Measurements from ENCODE around the gene TFF3.

TFF3 gene

DNA sequence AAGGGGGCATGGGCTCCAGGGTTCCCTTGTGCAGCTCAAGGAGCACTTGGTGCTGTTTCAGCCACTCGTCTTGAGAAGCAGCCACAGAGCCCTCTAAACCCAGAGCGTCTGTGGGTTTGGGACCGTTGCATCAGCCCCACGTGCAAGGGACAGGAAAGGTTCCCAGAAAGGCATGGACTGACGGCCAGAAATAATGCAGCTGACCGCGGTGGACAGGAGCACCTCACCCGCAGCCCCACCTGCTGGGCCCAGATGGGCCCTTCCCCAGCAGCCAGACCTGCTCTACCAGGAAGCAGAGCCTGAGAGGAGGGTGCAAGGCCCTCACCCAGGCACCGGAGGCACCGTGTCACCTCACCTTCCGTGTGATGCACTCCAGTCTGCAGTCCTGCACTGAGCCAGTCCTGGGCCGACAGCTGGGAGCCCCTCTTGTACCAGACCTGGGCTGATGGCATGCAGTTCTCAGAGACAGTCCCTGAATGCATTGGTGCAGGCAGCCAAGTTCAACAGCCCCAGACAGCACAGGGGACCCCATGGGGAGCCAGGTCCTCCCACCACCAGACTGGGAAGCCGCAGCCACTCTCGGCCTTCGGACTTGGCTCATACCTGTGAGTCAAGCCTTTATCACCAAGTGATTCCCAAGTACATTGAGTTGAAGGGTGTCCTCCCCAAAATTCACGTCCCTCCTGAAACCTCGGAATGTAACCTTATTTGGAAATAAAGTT lies 4.8 kb upstream of the TFF3 start:
- DNase-seq: peak; percentile 57

DNA sequence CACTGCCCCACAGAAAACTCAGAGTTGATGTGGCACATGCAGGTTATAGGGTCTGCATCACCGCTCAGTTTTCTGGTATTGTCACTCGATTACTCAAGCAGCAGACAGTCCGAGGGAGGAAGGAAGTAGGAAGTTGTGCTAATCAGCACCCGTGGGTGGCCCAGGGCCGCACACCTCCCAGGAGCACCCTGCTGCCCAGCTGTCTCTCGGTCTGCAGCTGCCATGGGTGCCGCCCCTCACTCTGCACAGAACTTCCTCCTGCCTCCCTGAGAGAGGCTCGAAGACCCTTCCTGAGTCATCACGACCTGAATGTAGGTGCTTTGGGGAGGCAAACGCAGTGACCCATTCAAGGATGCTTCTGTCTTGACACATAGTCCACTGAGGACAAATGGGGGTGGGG lies 4.2 kb upstream of the TFF3 start:
- no peak for DNase-seq

DNA sequence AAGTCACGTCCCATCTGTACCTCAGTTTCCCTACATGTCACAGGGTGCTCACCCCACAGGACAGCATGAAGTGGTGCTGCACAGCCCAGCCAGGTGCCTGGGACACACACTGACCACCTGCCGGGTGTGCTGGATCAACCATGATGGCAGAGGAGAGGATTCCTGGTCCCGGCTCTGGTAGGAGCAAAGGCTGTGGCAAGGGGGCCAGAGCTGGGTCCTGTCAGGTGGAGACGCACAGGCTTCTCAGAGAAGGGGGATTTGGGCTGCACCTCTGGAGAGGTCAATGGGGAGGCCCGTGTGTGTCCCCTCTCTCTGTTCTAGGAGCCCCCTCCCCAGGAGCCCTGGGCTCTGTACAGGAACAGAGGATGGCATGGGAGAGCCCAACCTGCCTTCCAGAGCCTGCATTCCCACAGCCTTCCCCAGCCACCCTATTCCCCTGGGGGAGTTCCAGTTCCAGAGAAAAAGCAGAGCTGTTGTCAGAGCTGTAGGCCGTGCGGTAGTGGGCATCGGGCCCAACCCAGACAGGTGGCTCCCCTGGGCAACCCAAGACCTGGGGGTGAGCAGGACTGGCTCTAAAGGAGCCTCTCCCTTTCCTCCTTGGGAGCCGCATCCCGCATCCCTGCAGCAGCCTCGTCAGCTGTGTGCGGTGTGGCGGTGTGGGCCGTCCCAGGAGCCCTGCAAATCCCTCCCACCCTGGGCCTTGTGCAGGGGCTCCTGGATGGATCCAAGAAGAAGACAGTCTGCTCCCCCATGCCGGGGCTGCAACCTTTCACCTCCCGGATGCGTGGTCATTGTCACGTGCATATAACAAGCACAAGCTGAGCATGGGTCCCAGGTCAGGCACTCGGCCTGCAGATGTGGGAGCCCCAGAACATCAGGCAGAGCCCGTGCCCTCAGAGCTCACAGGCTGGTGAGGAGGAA lies 2.9 kb upstream of the TFF3 start:
- peak; percentile 46 for DNase-seq

DNA sequence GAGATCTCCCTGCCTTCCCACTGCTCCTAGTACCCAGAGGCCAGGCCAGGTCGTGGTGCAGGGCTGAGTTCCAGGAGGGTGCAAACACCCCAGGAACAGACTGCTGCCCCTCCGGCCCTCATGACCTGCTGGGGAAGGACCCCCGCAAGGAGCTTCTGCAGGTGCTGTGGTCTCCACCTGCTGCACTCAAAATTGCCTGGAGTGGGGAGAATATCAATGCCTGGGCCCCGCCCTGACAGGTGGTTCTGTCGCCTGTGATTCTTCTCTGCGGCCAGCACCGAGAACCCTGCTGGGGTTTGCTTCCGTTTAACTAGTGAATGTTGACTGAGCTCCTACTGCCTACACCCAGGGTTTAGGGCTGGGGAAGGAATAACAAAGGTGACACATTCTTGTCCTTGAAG lies 2.1 kb upstream of the TFF3 start:
- DNase-seq: peak; percentile 45

DNA sequence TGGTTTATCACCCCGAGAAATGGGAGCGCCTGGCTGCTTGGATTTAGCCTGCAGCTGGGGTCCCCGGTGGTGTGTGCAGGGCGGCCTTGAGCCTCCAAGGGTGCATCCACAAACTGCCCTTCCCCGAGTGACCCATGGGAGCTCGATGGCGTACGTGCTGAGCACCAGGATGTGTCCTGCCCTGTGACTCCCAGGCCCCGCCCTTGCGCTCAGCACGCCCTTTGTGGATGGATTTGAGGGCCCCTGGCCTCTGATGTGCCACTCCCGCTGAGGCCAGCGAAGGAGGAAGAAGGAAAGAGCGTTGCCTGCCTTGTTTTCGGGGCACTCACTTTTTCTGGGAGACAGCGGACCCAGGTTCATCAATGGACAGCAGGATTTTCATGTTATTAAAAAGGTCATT lies 1.7 kb upstream of the TFF3 start:
- DNase-seq: peak; percentile 44

DNA sequence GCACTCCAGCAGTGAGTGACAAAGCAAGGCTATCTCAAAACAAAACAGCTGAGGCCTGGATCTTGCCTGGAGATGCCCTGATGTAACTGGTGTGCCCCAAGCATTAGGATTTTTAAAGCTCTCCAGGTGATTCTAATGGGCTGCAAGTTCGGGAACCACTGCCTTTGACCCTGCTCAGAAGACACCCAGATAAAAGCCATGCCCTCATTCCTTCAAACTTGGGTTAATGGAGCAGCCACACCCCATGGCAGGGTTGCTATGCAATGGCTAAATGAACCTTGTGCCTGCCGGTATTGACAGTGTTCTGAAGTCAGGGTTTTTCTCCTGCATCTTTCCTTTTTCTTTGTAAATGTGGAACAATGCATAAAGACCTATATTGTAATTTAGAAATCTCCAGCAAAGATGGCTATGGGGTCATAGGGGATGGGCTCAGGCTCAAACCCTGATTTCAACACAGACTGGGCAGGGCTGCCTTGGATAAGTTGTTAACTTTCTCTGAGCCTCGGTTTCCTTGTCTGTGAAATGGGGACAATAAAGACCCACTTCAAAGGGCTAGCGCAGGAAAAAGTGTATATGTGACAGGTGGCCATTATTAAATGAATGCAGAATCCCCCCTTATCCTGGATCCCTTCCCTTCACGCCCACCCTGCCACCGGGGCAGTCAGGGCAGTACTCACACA lies 453 bp downstream of the TFF3 start:
- DNase-seq: peak; percentile 38

DNA sequence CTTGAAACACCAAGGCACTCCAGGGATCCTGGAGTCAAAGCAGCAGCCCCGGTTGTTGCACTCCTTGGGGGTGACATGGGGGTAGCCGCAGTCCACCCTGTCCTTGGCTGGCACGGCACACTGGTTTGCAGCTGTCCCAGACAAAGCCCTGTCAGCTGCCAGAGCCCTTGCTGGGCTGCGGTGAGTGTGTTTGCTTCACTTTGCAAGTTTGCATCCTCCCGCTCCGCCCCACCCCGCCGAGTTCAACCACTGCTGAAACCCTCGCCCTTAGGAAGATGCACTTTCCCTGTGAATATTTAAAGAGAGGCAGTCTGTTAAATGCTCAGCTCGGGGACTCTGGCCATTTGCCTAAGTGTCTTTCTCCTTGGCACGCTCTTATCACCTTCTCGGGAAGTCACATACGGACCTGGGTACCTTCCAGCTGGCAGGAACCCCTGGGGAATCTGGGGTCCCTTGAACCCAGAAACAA lies 1.7 kb downstream of the TFF3 start:
- peak; percentile 53 for DNase-seq

DNA sequence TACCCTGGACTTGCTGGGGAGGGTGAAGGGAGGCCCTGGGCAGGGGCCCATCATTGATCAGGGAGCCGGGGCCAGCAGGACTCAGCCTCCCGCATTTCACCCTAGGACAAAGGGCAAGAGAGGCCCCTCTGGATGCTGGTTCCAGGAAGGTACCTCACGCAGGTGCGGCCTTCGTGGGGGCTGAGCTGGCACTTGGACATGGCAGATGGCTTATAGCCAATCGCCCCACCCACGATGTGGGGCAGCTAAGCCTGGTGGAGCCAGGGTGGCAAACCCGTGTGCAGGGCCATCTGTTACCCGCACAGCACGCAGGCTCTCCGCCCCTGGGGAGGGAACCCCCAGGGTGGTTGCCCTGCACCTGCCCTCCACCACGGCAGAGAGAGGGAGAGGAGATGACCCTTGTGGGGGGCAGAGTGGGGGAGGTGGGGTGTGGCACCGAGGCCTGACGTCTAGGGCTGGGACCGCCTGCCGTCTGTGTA lies 2.5 kb downstream of the TFF3 start:
- DNase-seq: peak; percentile 32

DNA sequence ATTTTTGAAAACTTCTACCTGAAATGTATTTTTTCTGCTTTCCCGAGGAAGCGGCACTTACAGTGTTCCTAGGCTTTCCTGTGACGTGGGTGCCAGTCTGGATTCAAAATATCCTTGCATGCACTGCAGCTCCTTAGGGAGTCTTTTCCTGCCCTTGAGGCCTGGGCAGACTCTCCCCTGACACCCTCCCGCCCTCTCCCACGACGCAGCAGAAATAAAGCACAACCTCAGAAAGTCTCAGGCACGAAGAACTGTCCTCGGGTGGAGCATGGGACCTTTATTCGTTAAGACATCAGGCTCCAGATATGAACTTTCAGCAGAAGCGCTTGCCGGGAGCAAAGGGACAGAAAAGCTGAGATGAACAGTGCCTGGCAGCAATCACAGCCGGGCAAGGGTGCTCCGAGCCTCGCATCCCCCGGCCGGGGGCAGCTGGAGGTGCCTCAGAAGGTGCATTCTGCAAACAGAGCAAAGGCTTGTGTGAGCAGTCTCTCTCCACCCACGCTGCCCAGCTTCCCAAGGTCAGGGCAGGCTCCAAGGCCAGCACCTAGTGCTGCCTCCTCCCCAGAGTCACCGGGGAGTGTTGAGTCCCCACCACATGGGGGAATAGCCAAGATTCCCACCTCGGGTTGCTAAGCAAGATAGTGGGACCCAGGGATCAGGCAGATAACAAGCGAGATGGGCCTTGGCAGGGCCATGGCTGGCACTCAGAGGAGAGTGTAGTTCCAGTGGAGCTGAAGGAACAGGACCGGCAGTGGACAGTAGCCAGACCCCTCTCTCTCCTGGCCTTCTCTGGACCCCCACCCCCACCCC lies 3.2 kb downstream of the TFF3 start:
- DNase-seq: peak; percentile 49

DNA sequence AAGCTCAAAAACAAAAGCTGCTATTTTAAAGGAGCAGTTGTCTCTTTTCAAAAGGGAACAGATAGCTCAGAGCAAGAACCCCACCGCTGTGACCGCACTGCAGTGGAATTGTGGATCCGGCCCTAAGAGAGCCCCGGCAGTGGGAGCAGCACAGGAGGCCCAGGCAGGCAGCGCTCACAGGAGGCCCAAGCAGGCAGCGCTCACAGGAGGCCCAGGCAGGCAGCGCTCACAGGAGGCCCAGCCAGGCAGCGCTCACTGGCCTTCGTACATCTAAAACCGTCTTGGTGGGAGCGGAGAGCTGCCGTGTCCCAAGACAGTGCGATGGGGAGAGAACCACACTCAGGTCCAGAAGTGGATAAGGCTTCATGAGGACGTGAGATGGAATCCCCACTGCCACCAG lies 4.0 kb downstream of the TFF3 start:
- DNase-seq: no peak

DNA sequence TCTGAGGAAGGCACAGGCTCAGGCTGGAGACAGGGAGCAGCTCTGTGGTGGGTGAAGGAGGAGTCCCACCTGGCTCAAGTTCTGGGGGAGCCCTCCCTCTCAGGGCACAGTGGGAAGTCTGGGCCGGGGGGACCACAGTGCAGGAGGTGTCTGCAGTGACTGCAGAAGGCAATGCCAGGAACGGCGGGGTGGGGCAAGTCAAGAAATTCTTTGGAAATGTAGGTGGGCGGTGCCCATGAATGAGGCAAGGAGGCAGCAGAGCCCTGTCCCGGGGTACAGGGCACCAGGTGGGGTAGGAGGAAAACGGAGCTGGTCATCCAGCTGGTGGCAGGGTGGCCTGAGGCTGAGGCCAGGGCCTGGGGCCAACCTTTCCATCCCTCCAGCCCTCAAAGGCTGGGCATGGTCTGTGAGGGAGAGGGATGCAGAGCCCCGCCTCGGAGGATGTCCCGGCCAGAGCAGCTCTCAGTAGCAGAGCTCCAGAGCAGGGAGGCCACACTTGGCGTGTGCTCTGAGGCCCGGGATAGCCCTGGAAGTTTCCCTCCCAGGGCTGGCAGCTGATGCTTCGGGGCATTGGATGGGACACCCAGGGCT lies 4.7 kb downstream of the TFF3 start:
- no peak for DNase-seq

DNA sequence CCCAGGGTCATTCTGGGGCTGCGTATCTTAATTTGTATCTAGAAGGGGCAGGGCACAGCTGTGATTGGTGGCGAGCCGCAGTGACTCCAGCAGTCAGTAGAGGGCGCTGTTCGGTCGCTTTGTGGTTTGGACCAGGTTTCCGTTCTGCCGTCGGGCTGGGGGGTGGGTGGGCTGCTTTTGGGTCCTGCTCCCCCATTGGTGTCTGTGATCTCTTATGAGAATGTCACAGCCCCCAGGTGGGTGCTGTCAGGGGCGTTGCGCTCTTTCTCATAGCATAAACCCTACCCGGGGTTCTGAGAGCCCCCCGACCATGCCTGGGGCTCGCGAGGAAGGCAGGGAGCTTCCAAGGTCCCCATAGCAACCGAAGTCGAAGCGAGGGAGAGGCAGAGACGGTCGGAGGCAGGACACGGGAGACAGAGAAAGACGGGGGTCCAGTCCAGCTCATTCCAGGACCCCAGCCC lies 5.4 kb downstream of the TFF3 start:
- peak; percentile 90 for DNase-seq

DNA sequence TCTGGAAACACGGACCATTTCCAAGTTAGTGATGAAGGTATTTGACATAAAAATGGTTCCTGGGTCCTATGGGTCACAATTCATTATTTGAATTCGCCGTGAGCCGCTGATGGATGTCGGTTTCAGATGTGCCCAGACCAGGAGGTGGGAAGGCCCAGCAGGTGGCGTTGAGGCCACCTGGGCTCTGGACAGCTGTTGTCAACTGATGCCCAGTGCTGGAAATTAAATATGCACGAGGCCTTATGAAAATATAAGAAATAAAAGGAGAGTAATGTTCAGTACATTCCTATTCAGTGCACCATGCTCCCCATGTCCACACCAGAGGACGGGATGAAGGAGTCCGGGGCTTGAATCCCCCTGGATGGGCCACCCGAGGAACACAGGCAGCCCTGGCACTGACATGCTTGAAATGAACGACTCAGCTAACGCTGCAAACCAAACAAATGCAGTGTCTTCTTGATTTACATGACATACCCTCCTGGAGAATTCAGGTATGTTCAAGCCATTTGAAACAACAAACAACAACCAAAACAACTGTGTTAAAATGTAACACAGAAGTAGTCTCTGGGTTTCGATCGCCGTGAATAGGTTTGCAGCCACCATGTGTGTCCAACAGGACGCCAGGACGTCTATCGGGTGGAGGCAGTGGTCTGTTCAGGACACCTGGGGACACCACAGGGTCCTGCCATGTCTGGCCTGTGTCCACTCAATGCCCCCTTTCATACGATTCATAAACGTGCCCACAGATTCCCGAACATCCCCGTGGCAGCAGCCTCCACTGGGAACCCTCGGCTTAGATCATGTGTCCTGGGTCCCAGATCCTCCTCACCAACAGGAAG lies 6.1 kb downstream of the TFF3 start:
- no peak for DNase-seq

DNA sequence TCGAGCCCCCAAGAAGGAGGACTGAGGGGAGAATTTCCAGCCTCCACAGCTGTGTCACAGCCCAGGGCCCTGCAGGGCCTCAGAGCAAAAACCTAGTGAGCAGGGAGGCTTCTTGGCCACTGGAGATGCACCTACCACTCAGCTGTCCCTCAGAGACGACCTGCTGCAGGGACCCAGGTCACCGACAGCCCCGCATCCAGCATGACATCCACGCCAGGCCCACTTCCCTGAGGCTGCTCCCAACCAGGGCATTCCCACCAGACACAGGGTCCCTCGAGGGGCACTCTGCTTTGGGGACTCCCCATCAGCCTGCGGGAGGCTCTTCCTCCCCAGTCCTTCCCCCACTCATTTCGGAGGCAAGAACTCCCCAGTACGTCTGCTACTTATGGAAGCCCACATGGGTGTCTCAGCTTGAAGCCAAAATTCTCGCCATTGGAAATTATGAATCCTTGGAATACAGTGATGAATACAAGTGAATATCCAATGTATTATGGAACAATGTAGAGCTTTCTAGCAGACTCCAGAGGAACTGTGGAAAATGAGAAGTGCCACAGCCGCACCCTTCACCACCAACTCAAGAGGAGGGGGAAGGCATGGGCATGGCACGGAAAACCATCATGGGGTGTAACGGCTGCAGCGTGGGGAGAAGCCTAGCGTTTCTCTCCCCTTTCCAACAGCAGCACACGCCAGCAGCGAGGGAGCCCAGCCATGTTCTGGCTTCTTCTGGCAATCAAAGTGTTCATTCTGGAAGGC lies 6.9 kb downstream of the TFF3 start:
- no peak for DNase-seq

DNA sequence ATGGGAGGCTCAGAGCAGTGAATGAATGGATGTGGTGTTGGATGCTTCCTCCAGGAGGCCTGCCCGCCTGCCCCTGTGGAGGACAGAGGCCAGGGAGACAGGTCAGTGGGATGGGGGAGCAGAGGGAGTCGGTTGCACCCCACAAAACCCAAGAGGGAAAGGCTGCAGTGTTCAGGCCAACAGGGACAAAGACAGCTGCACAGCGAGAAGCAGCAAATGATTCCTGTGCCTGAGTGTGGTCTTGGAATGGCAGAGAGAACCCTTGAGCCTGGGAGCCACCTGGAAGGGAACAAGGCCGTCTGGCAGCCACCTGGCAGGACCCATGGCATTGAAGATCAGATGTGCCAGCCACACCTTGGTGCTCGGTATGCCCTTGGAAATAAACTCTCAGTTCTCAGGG lies 8.1 kb downstream of the TFF3 start:
- DNase-seq: no peak

DNA sequence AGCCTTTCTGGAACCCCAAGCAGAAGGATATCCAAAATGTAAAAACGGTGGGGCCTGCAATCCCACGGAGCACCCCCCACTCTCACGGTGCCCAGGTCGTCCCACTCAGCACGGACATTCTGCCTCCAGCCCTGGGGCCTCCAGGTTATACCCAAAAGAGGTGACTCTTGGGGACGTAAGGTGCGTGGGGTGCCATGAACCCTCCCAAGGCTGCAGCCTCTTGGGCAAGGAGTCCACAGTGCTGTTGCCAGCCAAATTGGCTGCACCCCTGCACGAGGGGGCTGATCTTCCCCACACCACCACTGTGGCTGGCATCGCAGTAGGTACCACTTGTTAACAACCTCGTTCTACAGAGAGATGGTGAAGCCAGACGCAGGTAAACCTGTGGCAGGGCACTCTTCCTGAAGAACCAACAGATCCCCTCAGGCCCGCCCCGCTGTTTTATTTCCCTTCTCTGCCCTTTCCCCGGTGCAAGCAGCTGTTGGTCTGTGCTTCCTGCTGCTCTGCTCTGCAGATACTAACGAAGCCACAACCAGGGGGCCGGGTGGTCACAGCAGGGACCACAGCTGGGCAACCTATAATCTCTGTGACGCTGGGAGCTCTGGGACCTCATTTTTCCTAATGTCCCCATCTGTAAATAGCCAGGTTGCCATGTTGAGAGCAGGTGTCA lies 8.7 kb downstream of the TFF3 start:
- DNase-seq: no peak

DNA sequence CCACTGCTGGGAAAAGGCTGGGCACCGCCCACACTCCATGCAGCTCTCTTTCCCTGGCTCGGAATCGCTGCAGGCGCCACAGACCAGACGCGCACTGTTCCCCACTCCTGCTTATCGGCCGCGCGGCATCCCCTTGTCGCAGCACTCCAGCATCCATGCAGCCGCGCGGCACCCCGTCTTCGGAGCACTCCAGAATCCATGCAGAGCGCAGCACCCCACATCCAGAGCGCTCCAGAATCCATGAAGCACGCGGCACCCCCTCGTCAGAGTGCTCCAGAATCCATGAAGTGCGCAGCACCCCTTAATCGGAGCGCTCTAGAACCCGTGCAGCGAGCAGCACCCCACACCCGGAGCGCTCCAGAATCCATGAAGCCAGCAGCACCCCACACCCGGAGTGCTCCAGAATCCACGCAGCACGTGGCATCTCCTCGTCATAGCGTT lies 9.5 kb downstream of the TFF3 start:
- no peak for DNase-seq

DNA sequence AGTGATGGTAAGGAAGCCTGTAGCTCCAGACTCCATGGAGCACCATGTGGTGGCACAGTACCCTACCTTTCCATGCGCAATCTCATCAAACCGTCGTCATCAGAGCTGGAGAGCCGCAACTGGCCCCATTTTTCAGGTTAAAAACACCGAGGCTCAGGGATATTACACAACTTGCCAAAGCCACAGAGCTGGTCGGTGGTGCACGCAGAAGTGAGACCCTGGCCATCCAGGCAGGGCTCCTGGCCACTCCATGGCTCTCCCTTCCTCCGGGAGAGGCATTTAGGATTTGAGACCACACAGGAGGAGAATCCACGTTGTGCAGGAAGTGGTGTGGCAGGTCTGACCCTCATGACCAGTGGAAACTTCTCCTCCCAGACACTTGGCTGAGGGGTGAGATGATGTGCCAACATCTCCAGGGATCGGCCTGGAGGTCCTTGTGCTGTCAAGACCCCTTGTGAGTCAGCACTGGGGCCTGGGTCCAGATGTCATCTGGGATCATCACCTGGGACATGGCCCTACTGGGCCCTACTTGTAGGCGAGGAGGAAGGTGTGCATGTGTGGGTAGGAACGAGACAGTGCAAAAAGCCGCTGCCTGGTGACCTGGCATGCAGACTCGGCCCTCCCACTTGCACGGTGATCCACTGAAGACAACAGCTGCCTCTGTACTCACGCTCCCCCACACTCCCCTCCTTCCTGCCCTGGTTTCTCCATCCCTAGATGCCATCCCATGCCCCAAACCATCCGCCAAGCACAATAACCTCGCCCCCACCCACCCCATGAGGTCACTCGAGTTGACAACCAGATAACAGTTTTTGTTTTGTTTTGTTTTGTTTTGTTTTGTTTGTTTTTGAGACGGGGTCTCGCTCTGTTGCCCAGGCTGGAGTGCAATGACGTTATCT lies 10.4 kb downstream of the TFF3 start:
- DNase-seq: no peak

DNA sequence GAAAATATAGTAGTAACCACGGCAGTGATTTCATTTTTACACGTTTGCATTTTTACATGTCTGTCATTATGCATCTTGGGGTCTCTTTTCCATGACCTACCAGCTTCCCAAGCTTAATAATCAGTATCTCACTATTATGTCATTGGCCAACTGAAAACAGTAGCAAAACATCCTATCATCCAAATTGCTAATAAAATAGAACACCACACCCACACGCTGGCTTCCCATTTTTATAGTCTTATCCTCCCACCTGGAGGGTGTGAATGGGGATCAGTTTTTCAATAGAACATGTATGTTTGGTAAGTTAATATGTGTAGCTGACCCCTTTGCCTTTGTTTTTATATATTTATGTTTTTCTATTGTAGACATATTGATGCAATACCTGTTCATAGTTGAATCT lies 11.8 kb downstream of the TFF3 start:
- no peak for DNase-seq

Measured in activated CD8-positive, alpha-beta memory T cell treated with anti-CD3 and anti-CD28 coated beads for 24 hours (primary cell).